Fibroblast of mammary gland (primary cell): ENCODE measurements around the gene TULP4.

Experiments
- DNase-seq: peaks from one replicate; pipeline ENCODE4 v3.0.0-alpha.2; 2010; ENCODE audit warnings: low read depth
- H3K4me3 ChIP-seq: 2 replicates; pipeline ENCODE4 v1.5.1; 2011; ENCODE audit warnings: low read depth, mild to moderate bottlenecking, low read length, moderate library complexity; ENCODE audit not compliant: control insufficient read depth
- TF ChIP-seq, protein P1 (sequence below): conservative IDR thresholded peaks from 2 replicates; pipeline ENCODE4 v1.5.1; 2011; ENCODE audit warnings: low read depth, low read length, inconsistent platforms; ENCODE audit not compliant: control insufficient read depth, insufficient read depth

Gene TULP4

DNA sequence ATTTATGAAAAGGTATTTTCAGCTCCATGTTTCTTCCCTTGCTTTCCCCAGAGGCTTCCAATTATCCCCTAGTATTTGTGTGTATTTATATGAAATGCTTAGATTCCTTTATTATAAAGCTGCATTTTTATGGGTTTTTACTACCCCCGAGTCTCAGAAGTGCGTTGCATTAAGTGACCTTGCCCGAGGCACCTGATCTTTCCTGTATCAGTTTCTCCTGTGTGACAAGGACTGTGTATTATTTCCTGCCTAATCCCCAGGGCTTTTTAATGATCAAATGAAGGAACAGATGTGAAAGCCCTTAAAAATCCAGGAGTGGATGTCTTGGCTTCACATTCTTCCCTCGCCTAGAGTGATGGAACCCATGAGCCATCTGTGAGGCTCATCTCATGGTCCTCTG, 118.8 kb downstream of the TULP4 start:
- no peak for DNase-seq
- no peak overlapping the region for H3K4me3 ChIP-seq
- TF ChIP-seq, protein P1, sequence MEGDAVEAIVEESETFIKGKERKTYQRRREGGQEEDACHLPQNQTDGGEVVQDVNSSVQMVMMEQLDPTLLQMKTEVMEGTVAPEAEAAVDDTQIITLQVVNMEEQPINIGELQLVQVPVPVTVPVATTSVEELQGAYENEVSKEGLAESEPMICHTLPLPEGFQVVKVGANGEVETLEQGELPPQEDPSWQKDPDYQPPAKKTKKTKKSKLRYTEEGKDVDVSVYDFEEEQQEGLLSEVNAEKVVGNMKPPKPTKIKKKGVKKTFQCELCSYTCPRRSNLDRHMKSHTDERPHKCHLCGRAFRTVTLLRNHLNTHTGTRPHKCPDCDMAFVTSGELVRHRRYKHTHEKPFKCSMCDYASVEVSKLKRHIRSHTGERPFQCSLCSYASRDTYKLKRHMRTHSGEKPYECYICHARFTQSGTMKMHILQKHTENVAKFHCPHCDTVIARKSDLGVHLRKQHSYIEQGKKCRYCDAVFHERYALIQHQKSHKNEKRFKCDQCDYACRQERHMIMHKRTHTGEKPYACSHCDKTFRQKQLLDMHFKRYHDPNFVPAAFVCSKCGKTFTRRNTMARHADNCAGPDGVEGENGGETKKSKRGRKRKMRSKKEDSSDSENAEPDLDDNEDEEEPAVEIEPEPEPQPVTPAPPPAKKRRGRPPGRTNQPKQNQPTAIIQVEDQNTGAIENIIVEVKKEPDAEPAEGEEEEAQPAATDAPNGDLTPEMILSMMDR = no peak

- no peak for DNase-seq
- TF ChIP-seq, protein P1 = no peak
- no peak overlapping the region for H3K4me3 ChIP-seq
Measured at GRCh38 chr6:158431560-158431959, 119.3 kb downstream of the TULP4 start.

DNA sequence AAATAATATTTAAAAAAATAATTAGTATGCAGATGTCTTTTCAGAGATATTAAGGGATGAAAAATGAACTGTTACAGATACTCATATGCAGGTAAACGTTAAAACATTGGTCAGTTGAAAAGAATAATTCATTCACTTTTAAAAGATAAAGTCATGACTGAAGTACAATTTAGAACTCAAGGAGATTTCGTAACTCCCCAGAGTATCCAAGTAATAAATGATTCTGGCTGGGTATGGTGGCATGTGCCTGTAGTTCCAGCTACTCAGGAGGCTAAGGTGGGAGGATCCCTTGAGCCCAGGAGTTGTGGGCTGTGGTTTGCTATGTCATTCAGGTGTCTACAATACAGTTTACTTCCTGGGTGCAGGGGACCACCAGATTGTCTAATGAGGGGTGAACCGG, 125.3 kb downstream of the TULP4 start:
- DNase-seq = peak; percentile 44
- H3K4me3 ChIP-seq = no peak overlapping the region
- TF ChIP-seq, protein P1 = no peak

GRCh38 chr6:158438226-158438625, 126.0 kb downstream of the TULP4 start:
- no peak overlapping the region for H3K4me3 ChIP-seq
- DNase-seq = no peak
- TF ChIP-seq, protein P1 = no peak

GRCh38 chr6:158439255-158439654, 127.0 kb downstream of the TULP4 start:
- no peak overlapping the region for H3K4me3 ChIP-seq
- TF ChIP-seq, protein P1 = no peak
- no peak for DNase-seq

DNA sequence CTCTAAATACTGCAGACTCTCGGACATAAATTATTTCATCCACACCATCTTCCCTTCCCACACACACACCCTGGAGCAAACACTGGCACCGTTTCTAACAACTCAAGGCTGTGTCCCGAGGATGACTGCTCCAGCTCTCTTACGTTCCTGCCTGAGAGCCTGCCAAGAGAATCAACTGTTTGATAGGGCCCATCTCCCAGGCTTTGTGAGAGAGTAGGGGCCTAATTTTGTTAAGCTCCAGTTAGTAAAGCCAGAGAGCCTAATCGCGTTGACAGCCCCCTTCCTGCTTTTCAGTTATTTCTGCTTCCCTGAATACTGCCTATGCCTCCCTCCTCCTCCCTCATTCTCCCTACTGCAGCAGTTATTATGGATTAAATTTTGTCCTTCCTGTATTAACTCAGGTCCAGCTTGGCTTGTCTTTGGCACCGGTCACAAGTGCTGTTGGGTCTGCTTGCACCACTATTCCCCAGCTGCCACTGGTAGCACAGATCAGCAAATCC, 129.5 kb downstream of the TULP4 start:
- no peak overlapping the region for H3K4me3 ChIP-seq
- TF ChIP-seq, protein P1 = no peak
- peak; percentile 46 for DNase-seq

GRCh38 chr6:158442306-158442705, 130.0 kb downstream of the TULP4 start:
- TF ChIP-seq, protein P1 = no peak
- no peak overlapping the region for H3K4me3 ChIP-seq
- DNase-seq = no peak
